GM18508 (cell line): ENCODE results near the gene CENPB.

Source experiments
- ATAC-seq: cut with Tn5 transposase; IDR thresholded peaks from one replicate; pipeline ENCODE4 v1.9.1; 2021; ENCODE audit warnings: moderate number of reproducible peaks; ENCODE audit not compliant: insufficient read depth, unreplicated experiment

CENPB gene

DNA sequence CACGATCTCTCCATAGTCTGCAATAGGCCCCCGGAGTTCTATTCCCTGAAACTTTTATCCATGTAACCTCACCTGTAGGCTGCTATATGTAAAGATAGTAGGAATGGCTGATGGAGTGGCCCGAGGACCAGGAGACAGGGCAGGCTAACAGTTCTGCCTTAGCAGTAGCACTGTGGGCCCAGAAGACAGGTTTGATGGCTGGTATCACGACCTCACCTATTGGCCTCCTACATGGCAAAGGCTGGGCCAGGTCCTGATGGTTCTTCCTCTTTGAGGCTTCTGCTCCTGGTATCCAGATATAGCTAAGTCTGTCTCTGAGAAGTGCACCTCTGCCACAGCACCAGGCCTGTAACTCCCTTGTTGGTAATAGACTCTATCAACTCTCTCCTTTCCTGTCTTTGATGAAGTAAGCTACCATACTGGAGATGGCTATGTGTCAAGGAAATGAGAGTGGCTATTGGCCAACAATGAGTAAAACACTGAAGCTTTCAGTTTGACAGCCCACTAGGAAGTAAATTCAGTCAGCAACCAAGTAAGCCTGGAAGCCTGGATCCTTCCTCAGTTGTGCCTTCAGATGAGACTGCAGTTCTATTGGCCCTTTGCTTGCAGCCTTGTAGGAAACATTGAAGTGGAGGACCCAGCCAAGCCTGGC is 11.0 kb downstream of the CENPB start:
- no peak for ATAC-seq

GRCh38 chr20:3771552-3772058 is 14.9 kb downstream of the CENPB start:
- ATAC-seq: no peak

DNA sequence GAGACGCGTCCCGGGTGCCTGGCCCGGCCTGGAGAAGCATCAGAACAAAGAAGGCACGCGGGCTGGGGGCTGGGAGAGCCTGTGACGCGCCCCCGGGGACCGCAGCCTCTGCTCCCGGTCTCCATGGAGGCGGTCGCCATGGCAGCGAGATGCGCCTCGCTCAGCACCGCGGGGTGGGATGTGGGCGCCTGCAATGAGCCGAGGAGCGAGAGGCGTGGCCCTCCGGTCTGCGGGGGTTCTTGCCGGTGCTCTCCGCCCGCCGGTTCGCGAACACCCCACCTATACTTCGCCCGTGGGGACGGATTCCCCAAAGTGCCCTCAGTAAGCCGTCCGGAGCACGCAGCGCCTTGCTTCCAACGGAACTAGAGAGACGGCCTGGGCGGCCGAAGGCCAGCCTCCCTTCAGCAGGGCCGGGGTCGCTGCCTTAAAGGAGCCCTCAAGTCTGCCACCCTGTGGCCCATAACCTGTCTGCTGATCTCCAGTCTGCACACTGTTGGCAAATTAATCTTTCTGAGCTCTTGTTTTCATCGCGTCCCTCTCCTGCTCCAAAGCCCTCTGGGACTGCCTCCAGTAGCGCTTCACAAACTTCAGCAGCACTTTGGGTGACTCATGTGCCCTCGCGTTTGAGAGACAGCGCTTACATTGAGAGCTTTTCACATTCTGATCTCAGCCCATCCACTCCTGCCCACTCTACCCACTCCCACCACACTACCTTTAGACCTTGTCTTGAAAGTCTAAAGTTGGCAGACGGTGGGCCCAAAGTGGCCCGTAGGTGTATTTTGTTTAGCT is 18.0 kb downstream of the CENPB start:
- ATAC-seq: no peak

DNA sequence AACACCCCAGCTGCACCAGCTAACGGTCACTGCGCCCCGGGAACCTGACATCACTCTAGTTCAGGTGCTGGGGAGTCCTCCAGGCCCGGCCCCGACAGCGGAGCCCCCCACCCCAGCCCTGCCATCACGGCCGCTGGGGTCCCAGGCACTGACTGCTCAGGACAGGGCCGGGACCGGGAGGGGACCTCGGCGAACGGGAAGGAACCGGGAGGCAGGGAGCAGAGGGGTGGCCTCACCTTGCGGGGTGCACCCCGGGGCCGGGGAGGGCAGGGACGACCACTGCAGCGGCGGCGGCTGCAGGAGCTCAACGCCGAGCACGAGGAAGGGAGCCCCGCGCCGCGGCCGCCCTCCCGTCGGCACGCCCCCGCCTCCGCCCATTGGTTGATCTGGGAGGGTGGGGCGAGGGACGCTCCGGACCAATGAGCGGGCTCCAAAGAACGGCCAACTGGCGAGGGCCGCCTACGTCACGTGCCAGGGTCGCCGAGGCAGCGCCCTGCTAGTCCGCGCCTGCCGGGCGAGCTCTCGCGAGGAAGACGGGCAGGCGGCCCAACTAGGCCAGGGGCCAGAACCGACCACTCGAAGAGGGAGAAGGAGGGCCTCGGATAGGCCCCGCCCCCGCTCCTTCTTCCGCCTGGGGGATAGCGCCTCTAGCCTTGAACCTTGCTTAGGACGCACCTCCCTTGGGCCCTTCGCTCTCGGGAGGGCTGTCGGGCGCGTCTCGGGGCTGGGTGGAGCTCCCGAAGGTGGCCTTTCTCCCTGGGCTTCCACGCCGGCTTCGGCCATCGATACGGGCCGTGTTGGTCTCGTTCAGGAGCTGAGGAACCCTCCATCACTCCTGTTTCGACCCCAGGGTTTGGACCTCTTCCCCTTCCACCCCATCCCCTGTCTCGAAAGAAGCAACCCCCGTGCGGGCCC is 18.9 kb downstream of the CENPB start, which contains the start of gene ADISSP:
TSS of gene ADISSP (minus strand) at position 327 of the 915 bp plus-strand sequence. CDS start 7,653 bp downstream, outside the sequence.
- ATAC-seq: peak; percentile 79

GRCh38 chr20:3767110-3767426 is 19.5 kb downstream of the CENPB start:
- no peak for ATAC-seq

DNA sequence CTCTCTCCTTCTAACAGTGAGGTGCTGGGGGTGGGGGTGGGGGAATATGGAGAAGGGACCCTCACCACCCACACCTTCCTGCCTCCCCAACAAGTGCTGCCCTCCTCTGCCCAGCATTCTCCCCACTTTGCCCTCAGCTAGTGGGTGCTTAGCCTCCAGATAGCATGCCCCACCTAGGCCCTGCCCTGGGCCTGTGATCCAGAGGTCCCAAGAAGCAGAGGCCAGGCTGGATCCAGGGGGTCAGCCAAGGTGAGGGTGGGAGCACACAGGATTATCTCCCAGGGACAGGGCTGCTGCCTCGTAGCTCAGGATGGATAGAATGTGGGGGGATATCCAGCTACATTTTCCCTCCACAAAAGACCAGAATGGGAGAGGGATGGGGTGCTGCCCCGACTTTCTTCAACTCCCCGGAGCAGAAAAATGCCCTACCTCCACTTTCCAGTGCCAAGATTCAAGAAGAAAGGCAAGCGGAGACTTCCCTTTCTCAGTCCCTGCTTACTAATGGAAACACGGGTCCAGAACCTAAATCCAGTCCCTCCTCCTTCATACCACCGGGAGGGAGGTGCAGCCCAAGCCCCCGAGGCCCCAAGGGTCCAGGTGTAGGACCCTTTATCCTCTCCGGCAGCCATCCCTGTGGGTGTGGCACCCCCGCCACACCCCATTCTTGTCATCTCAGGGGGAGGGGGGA is 20.0 kb downstream of the CENPB start:
- ATAC-seq: no peak

DNA sequence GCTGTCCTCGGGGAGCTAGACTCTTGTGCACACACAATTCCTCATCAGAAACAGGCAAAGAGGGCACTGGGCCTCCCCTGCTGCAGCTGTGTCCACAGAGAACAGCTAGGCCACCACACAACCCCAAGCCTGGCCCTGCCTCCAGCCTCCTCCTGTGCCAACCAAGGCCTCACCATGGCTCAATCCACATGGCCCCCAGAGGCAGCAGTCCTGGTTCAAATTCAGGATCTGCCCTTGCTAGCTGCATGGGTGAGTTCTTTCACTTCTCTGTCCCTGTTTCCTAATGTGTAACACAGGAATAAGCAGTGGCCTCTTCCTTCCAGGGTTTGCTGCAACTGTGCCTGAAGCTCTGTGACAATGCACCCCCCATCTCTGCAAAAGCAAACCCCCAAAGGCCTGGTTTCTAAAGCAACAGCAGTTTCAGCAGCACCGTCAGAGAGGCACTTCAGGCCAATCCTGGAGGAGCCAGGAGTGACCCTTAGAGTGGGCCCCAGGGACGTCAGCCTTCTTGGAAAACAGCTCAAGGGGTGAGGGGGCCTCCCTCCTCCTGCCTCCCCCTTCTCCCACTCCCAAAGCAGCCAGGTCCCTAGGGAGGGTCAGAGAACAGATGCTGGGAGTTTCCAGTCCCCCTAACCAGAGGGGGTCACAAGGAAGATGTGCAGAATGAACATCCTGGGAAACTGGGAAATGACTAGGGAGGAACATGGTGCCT is 21.2 kb downstream of the CENPB start:
- ATAC-seq: no peak

DNA sequence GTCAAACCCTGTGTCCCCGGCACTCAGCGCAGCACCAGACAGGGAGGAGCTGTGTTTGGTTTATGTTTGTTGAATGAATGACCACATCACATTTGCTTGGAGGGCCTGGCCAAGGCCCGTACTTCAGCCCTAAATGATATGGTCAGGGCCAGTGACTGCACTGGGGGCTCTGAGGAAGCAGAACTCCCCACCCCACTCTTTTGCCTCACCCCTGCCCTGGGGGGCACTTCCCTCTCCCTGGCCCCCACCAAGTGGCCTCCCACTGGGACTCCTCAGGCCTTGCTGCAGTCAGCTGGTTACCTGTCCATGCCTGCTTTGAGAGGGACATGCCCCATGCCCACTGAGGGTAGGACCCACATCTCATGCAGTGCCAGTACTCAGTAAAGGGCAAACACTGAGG is 21.9 kb downstream of the CENPB start:
- ATAC-seq: no peak

DNA sequence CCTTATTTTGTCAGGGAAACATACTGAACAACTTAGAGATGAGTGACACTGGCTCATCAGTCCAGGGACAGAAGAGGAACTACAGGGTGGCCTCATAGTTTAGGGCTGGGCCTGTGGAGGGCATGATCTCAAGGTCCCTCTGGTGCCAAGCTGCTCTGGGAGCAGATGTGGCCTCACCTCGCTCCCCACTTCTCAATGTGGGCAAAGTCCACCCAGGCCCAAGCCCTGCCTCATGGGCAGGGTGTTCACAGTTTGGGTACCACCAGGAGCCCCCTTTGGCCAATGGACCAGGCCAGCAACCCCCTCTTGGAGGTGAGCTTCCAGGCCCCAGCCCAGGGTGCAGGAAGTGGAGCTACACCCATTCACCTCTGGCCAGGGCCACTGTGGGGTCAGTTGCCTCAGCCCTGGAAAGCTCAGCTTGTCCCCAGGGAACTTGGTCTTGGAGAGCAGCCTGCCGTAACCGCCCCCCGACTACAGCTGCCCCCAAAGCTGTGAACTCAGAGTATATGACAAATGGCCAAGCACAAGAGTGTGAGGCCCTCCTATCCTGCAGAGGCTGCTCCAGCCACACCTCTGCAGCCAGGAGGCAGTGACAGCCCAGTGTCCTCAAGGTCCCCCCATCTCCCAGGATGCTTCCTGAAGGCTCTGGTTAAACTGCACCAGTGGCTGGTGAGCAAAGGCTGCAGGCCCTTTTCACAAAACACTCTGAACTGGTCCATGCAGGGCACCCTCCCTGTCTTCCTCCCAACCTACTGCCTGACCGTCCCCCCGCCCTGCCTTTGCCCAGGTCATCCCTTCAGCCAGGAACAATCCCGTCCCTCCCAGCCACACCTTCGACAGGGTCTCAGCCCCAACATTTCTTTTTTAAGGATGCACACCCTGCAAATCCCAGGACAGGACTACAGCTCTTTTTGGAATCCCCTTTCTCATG is 22.6 kb downstream of the CENPB start:
- no peak for ATAC-seq

DNA sequence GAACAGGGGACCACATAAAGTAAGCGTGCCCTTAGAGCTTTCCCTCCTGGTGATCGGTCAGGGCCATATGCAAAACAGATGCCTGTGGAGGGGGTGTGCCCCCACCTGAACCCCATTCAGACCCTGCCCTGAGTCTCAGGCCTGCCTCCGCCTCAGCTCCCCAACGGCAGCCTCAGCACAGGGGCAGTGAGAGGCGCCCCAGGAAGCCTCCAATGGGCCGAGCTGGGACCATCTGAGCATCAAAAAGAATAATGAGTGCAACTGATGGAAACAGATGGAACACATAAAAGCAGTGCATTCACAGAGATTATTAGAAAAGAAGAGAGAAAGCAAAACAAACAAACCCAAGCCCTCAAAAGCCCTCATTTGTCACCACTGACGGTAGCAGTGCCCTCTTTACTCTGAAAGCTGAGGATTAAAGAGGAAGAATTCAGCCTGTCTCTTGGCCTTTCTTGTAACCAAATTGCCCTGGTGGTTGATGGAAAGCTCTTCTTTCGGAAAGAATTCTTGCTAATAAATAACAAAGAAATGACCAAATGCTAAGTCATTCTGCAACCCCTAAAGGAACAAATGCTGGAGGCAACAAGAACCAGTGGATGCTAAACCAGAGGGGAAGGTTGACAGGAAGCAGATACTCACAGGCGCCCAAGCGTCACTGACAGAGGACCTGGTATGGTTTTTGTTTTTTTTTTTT is 25.7 kb downstream of the CENPB start:
- ATAC-seq: no peak

GRCh38 chr20:3759884-3760283 is 26.7 kb downstream of the CENPB start:
- no peak for ATAC-seq

DNA sequence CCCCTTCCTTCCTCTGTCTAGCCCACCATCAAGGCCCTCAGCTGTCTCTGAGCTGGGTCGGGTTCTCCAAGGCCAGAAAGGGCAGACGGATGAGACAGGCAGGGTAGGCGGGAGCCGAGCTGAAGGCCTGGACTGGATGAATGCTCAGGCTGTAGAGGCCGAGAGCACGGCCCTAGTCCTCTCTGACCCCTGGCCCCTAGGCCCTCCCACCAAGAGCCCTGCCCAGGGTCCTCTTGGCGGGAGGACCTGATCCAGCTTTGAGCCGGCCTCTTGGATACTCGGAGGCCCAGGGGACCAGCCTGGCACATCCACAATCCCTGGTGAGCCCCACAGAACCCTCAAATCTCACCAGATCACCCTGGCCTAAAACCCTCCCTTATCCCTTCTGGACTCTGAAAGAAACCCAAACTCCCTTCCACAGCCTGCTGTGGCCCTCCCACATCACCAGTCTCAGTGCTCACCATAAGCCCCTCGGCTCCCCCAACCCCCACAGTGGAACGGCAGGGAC is 27.2 kb downstream of the CENPB start:
- ATAC-seq: no peak

GRCh38 chr20:3758566-3758965 is 28.0 kb downstream of the CENPB start:
- ATAC-seq: no peak

DNA sequence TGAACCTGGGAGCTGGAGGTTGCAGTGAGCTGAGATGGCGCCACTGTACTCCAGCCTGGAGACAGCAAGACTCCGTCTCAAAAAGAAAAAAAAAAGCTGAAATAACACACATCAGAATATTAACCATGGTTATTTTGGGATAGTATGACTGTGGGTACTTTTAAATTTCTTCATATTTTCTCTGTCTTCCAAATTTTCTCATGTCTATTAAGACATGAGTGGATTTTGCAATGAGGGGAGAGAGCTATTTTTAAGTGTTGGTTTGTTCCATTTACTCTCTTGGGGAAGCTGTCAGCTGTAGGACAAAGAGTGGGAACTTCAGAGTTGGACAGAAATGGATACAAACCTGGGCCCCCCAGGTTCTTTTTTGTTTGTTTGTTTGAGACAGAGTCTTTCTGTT is 29.3 kb downstream of the CENPB start:
- no peak for ATAC-seq

DNA sequence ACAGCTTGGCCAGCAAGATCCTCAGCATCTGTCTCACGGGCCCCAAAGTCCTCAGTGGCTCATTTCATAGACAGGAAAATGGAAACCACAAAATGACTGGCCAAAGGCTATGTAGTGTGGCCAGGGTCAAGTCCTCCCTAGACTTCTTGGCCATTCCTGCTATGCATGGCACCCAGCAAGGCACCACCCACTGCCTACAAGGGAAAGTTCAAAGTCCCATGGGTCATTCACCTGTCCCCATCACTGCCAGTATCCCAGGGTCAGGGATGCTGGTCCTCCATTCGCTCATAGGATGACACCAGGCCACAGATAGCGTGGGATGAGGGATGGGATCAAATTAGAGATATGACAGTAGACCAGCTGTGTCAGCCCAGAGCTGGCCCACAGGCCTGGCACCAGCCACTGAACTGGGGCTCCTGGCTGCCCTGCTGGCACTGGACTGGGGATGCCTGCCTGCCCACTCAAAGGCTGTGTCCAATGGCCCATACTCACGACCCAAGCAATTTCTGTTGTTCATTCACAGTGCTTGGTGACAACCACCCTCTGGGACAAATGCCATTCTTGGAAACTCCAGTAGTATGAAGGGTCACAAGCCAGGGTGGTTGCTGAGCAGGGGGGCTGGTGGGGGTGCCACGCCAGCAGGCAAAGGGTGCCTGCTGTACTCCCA is 30.6 kb downstream of the CENPB start:
- ATAC-seq: no peak

GRCh38 chr20:3755269-3755668 is 31.3 kb downstream of the CENPB start:
- ATAC-seq: no peak

GRCh38 chr20:3754276-3754630 is 32.3 kb downstream of the CENPB start:
- ATAC-seq: no peak
